ENCODE data around the gene BLOC1S3.
"Not testable (repeated sequence)": the region's sequence is repeated elsewhere in the genome, so short reads cannot be mapped to it uniquely, and the experiment has no call there.

The BLOC1S3 gene

GRCh38 chr19:45186509-45187334 is 8.1 kb downstream of the BLOC1S3 start:
- no peak for DNase-seq (ENCODE audit: low read depth)

- DNase-seq (ENCODE audit: low read depth) = no peak
Observed at GRCh38 chr19:45187421-45188100, 9.0 kb downstream of the BLOC1S3 start.

- DNase-seq (ENCODE audit: low read depth) = no peak
Observed at GRCh38 chr19:45189971-45190370, 11.4 kb downstream of the BLOC1S3 start.

- no peak for DNase-seq (ENCODE audit: low read depth)
Observed at GRCh38 chr19:45191375-45191774, 12.8 kb downstream of the BLOC1S3 start.

- no peak for DNase-seq (ENCODE audit: low read depth)
Observed at GRCh38 chr19:45195764-45196163, 17.2 kb downstream of the BLOC1S3 start.

- no peak for DNase-seq (ENCODE audit: low read depth)
Observed at GRCh38 chr19:45200568-45200967, 22.0 kb downstream of the BLOC1S3 start.

- DNase-seq (ENCODE audit: low read depth) = no peak
Observed at GRCh38 chr19:45202637-45203036, 24.1 kb downstream of the BLOC1S3 start.

- no peak for DNase-seq (ENCODE audit: low read depth)
Observed at GRCh38 chr19:45205810-45206209, 27.2 kb downstream of the BLOC1S3 start.

GRCh38 chr19:45206328-45206727 is 27.7 kb downstream of the BLOC1S3 start:
- DNase-seq (ENCODE audit: low read depth) = no peak

- DNase-seq (ENCODE audit: low read depth) = no peak
Observed at GRCh38 chr19:45211751-45212381, 33.3 kb downstream of the BLOC1S3 start.

- no peak for DNase-seq (ENCODE audit: low read depth)
Observed at GRCh38 chr19:45213031-45213430, 34.4 kb downstream of the BLOC1S3 start.

- DNase-seq (ENCODE audit: low read depth) = no peak
Observed at GRCh38 chr19:45215391-45216191, 37.0 kb downstream of the BLOC1S3 start.

- DNase-seq (ENCODE audit: low read depth) = no peak
Observed at GRCh38 chr19:45216667-45217066, 38.1 kb downstream of the BLOC1S3 start.

GRCh38 chr19:45217193-45217956 is 38.8 kb downstream of the BLOC1S3 start:
- DNase-seq (ENCODE audit: low read depth) = no peak

- no peak for DNase-seq (ENCODE audit: low read depth)
Observed at GRCh38 chr19:45217957-45218334, 39.4 kb downstream of the BLOC1S3 start.

GRCh38 chr19:45218426-45218825 is 39.8 kb downstream of the BLOC1S3 start:
- DNase-seq (ENCODE audit: low read depth) = no peak

GRCh38 chr19:45218911-45219743 is 40.5 kb downstream of the BLOC1S3 start:
- DNase-seq (ENCODE audit: low read depth) = no peak

- no peak for DNase-seq (ENCODE audit: low read depth)
Observed at GRCh38 chr19:45222724-45223123, 44.1 kb downstream of the BLOC1S3 start.

- no peak for DNase-seq (ENCODE audit: low read depth)
Observed at GRCh38 chr19:45223879-45224278, 45.3 kb downstream of the BLOC1S3 start.

GRCh38 chr19:45224645-45225044 is 46.1 kb downstream of the BLOC1S3 start:
- no peak for DNase-seq (ENCODE audit: low read depth)

GRCh38 chr19:45229056-45229455 is 50.5 kb downstream of the BLOC1S3 start:
- not testable (repeated sequence) for DNase-seq (ENCODE audit: low read depth)

Measured in stimulated activated CD4-positive, alpha-beta T cell treated with anti-CD3 and anti-CD28 coated beads, Interleukin-2, amount 100 ng/mL, for 4 hours (primary cell).